Measurements from ENCODE around the gene RBMS2. TPM values are rescaled to one million over a fixed set of nuclear protein-coding genes. Genes with fewer than 3 reads are reported as not detected.

The RBMS2 gene
- total and polyA plus RNA-seq, 9 of the 15 experiments (the other 6 are each of a cell fraction or from before 2014, with no cell fraction given), result 0.08 to 10.5 (median 0.31) TPM

DNA sequence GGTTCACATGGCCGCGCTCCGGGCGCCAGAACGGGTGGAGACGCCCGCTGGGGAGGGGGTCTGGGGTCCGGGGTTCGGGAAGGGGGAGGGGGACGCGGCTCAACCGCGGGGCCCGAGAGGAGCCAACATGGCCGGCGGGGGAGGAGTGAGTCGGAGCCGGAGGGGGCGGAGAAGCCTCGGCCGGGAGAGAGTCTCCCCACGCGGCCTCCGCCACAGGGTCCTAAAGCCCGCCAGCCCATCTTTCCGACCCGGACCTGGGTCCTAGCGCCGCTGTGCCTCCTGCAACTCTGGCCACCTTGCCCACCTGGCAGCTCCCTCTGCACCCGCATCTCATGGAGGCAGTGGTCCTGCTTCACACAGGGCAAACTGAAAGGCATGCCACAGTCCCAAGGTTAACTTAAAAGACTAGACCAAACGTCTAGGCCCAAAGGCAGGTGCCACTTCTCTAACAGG lies 108.6 kb downstream of the RBMS2 start, which contains the start of gene BAZ2A (continued):
- TF ChIP-seq, protein P1, sequence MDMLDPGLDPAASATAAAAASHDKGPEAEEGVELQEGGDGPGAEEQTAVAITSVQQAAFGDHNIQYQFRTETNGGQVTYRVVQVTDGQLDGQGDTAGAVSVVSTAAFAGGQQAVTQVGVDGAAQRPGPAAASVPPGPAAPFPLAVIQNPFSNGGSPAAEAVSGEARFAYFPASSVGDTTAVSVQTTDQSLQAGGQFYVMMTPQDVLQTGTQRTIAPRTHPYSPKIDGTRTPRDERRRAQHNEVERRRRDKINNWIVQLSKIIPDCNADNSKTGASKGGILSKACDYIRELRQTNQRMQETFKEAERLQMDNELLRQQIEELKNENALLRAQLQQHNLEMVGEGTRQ (CRISPR knock-in tag; IDR thresholded peaks at IDR 0.05), result no peak; the same call in 1 of the 2 replicates
- no peak for TF ChIP-seq HMGXB4 (CRISPR knock-in tag; IDR thresholded peaks at IDR 0.05)
- TF ChIP-seq BRD9 (IDR thresholded peaks at IDR 0.05; ENCODE audit: low read depth, partially characterized antibody), result no peak
- 0 out of 2 replicates have a peak, but pooled peaks have one; percentile 34 for TF ChIP-seq PTBP1 (IDR thresholded peaks at IDR 0.05; ENCODE audit: low read depth, low read length)
- TF ChIP-seq ZNF609 (CRISPR knock-in tag; IDR thresholded peaks at IDR 0.05; ENCODE audit: borderline replicate concordance), result 0 out of 2 replicates have a peak, but pooled peaks have one; percentile 43
- TF ChIP-seq ATF7 (IDR thresholded peaks at IDR 0.05), result peak; percentile 66
- 0 out of 4 replicates have a peak, but pooled peaks of 1 of the 2 experiments have one; percentile 40 for TF ChIP-seq TEAD1 (CRISPR knock-in tag; IDR thresholded peaks at IDR 0.05)
- TF ChIP-seq CBX1 (IDR thresholded peaks at IDR 0.05; ENCODE audit: low read depth), result no peak
- TF ChIP-seq, protein P2, sequence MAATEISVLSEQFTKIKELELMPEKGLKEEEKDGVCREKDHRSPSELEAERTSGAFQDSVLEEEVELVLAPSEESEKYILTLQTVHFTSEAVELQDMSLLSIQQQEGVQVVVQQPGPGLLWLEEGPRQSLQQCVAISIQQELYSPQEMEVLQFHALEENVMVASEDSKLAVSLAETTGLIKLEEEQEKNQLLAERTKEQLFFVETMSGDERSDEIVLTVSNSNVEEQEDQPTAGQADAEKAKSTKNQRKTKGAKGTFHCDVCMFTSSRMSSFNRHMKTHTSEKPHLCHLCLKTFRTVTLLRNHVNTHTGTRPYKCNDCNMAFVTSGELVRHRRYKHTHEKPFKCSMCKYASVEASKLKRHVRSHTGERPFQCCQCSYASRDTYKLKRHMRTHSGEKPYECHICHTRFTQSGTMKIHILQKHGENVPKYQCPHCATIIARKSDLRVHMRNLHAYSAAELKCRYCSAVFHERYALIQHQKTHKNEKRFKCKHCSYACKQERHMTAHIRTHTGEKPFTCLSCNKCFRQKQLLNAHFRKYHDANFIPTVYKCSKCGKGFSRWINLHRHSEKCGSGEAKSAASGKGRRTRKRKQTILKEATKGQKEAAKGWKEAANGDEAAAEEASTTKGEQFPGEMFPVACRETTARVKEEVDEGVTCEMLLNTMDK (IDR thresholded peaks at IDR 0.05; ENCODE audit: borderline replicate concordance, insufficient read depth, low read depth, low read length, poor library complexity, severe bottlenecking), result no peak
- peak; percentile 86 for TF ChIP-seq CXXC5 (CRISPR knock-in tag; IDR thresholded peaks at IDR 0.05)
- peak in 1 of 2 experiments; percentile 66; a peak in 1 of 4 replicates for TF ChIP-seq HDAC1 (IDR thresholded peaks at IDR 0.05)
- peak in 1 of 2 experiments; percentile 92; a peak in 1 of 4 replicates for TF ChIP-seq SIN3A (IDR thresholded peaks at IDR 0.05; ENCODE audit: borderline replicate concordance in 2 of 2, control insufficient read depth in 1 of 2, low read depth in 2 of 2, low read length in 2 of 2)
- TF ChIP-seq ETV5 (CRISPR knock-in tag; IDR thresholded peaks at IDR 0.05; ENCODE audit: low read depth), result 0 out of 2 replicates have a peak, but pooled peaks have one; percentile 38
- no peak for TF ChIP-seq HDAC8 (tag; IDR thresholded peaks at IDR 0.05)
- no peak for TF ChIP-seq U2AF2 (optimal IDR thresholded peaks at IDR 0.05; ENCODE audit: low read depth, low read length)
- no peak; a peak in 1 of 4 replicates for TF ChIP-seq KDM4B (IDR thresholded peaks at IDR 0.05; ENCODE audit: borderline replicate concordance in 2 of 2, low read depth in 1 of 2)

Measured in K562 (cell line).